A549 (cell line): ENCODE data around the gene ANO8. TPM values are rescaled to one million over a fixed set of nuclear protein-coding genes. Genes with fewer than 3 reads are reported as not detected.
"Not testable (repeated sequence)": the region's sequence is repeated elsewhere in the genome, so short reads cannot be mapped to it uniquely, and the experiment has no call there.

Experiments
- ATAC-seq, 2 experiments: fragments of 200-7000 bp in 1 of 2; fragments of >200 bp in 1 of 2; cut with Nextera tagmentation in 1 of 2; cut with Tn5 transposase in 1 of 2; 3 replicates each; pipeline versions ENCODE4 v1.8.0 to v1.9.1; 2018 to 2020; ENCODE audit warnings: mild to moderate bottlenecking in 1 of 2, moderate library complexity in 1 of 2
- CTCF ChIA-PET: fragments of 300-600 bp; sonication (Branson Sonifier 250); formaldehyde crosslinking; extraction: SDS; loops from one replicate; lab custom pipeline; 2021; ENCODE audit warnings: antibody characterized with exemption, inconsistent platforms; lab: Yijun Ruan, JAX
- POLR2A ChIA-PET: fragments of 350-600 bp; formaldehyde crosslinking; extraction: SDS; loops from one replicate; lab custom pipeline; 2021; ENCODE audit warnings: antibody characterized with exemption, inconsistent platforms; lab: Yijun Ruan, JAX
- DNase-seq, 2 experiments: peaks; one replicate each; pipeline versions ENCODE4 v3.0.0 to v3.0.0-alpha.2; 2011 to 2016; ENCODE audit warnings: low read depth in 1 of 2, low spot score in 1 of 2
- FAIRE-seq: peaks from 2 replicates; lab custom pipeline; 2011; peaks lifted over from hg19 to GRCh38; lab: Jason Lieb, UNC
- H3K27ac ChIP-seq, 2 experiments: fragments of >200 bp; sonication (Bioruptor Twin); formaldehyde crosslinking; 3 replicates each; pipeline ENCODE4 v1.5.1; 2016 to 2017
- H3K4me1 ChIP-seq: fragments of >200 bp; sonication (Bioruptor Twin); formaldehyde crosslinking; 3 replicates; pipeline ENCODE4 v1.6.1; 2016
- H3K4me2 ChIP-seq: fragments of >200 bp; sonication (Bioruptor Twin); formaldehyde crosslinking; 3 replicates; pipeline ENCODE4 v1.6.1; 2016
- H3K4me3 ChIP-seq: fragments of >200 bp; sonication (Bioruptor Twin); formaldehyde crosslinking; 3 replicates; pipeline ENCODE4 v1.5.1; 2016
- H3K9me3 ChIP-seq: fragments of >200 bp; sonication (Bioruptor Twin); formaldehyde crosslinking; 3 replicates; pipeline ENCODE4 v1.6.1; 2016
- ATOH8 ChIP-seq: fragments of 250-450 bp; sonication (Bioruptor Pico); IDR thresholded peaks from 2 replicates; pipeline ENCODE4 v1.5.0; 2020; ENCODE audit warnings: low read depth, mild to moderate bottlenecking, moderate library complexity
- BHLHE40 ChIP-seq: IDR thresholded peaks from 2 replicates; pipeline ENCODE4 v1.6.1; 2012; ENCODE audit warnings: low read depth, low read length, inconsistent platforms
- CBX8 ChIP-seq: fragments of 200-600 bp; sonication (generic); IDR thresholded peaks from 2 replicates; pipeline ENCODE4 v1.6.1; 2016
- CEBPB ChIP-seq, 2 experiments: fragments of >200 bp in 1 of 2; sonication (Bioruptor Twin) in 1 of 2; formaldehyde crosslinking in 1 of 2; IDR thresholded peaks; 2 replicates each; pipeline ENCODE4 v1.6.1; 2012 to 2016
- CHD2 ChIP-seq: fragments of 150-350 bp; IDR thresholded peaks from 2 replicates; pipeline ENCODE4 v1.6.1; 2014; ENCODE audit warnings: low read length; ENCODE audit not compliant: partially characterized antibody
- EHF ChIP-seq: fragments of 250-450 bp; sonication (Bioruptor Pico); IDR thresholded peaks from 2 replicates; pipeline ENCODE4 v1.5.0; 2020; ENCODE audit warnings: mild to moderate bottlenecking
- EHMT2 ChIP-seq: fragments of 200-600 bp; sonication (generic); IDR thresholded peaks from 2 replicates; pipeline ENCODE4 v1.6.1; 2016; ENCODE audit warnings: antibody characterized with exemption, low read depth, mild to moderate bottlenecking, moderate library complexity
- GATA3 ChIP-seq: IDR thresholded peaks from 2 replicates; pipeline ENCODE4 v1.6.1; 2012; ENCODE audit warnings: borderline replicate concordance
- HES2 ChIP-seq: fragments of >200 bp; sonication (Bioruptor Twin); formaldehyde crosslinking; IDR thresholded peaks from 2 replicates; pipeline ENCODE4 v1.6.1; 2016
- HEYL ChIP-seq: fragments of 250-450 bp; sonication (Bioruptor Pico); IDR thresholded peaks from 2 replicates; pipeline ENCODE4 v1.8.0; 2021; ENCODE audit warnings: mild to moderate bottlenecking, moderate library complexity
- HOXA7 ChIP-seq: fragments of 250-450 bp; sonication (Bioruptor Pico); IDR thresholded peaks from 2 replicates; pipeline ENCODE4 v1.5.0; 2020; ENCODE audit warnings: mild to moderate bottlenecking, moderate library complexity
- HOXB5 ChIP-seq: fragments of 250-450 bp; sonication (Bioruptor Pico); IDR thresholded peaks from 2 replicates; pipeline ENCODE4 v1.5.0; 2020; ENCODE audit warnings: mild to moderate bottlenecking, moderate library complexity
- JUNB ChIP-seq: fragments of >200 bp; sonication (Bioruptor Twin); formaldehyde crosslinking; IDR thresholded peaks from 2 replicates; pipeline ENCODE4 v1.6.1; 2016
- KDM1A ChIP-seq: fragments of 200-600 bp; sonication (generic); IDR thresholded peaks from 2 replicates; pipeline ENCODE4 v1.6.1; 2016; ENCODE audit warnings: low read depth, mild to moderate bottlenecking
- MYC ChIP-seq: IDR thresholded peaks from 2 replicates; pipeline ENCODE4 v1.6.1; 2012; ENCODE audit warnings: mild to moderate bottlenecking, inconsistent platforms, low read length, improper control_type of control experiment, borderline replicate concordance
- NFE2L2 ChIP-seq: fragments of 150-350 bp; conservative IDR thresholded peaks from 2 replicates; pipeline ENCODE4 v1.6.1; 2014; ENCODE audit warnings: low read length
- NR3C1 ChIP-seq: fragments of >200 bp; sonication (Bioruptor Twin); formaldehyde crosslinking; IDR thresholded peaks from 3 replicates; pipeline ENCODE4 v1.6.1; 2017
- PBX3 ChIP-seq: IDR thresholded peaks from 2 replicates; pipeline ENCODE4 v1.6.1; 2012
- PHF8 ChIP-seq: fragments of 200-600 bp; sonication (generic); IDR thresholded peaks from 2 replicates; pipeline ENCODE4 v1.6.1; 2016; ENCODE audit warnings: low read depth, mild to moderate bottlenecking, antibody characterized with exemption, moderate library complexity, borderline replicate concordance
- POLR2A ChIP-seq: IDR thresholded peaks from 2 replicates; pipeline ENCODE4 v1.6.1; 2012; ENCODE audit warnings: mild to moderate bottlenecking, low read length
- RFX5 ChIP-seq: fragments of 450-650 bp; IDR thresholded peaks from 2 replicates; pipeline ENCODE4 v1.7.1; 2014; ENCODE audit warnings: antibody characterized with exemption, mild to moderate bottlenecking, moderate library complexity
- RNF2 ChIP-seq: fragments of 200-600 bp; sonication (generic); IDR thresholded peaks from 2 replicates; pipeline ENCODE4 v1.6.1; 2016; ENCODE audit warnings: low read depth, mild to moderate bottlenecking, antibody characterized with exemption, moderate library complexity, borderline replicate concordance
- SMC3 ChIP-seq: fragments of >200 bp; sonication (Bioruptor Twin); formaldehyde crosslinking; IDR thresholded peaks from 3 replicates; pipeline ENCODE4 v1.6.1; 2018; ENCODE audit warnings: inconsistent platforms
- SREBF2 ChIP-seq: fragments of 450-650 bp; IDR thresholded peaks from 2 replicates; pipeline ENCODE4 v1.6.1; 2014; ENCODE audit warnings: mild to moderate bottlenecking, moderate library complexity
- TP53 ChIP-seq: fragments of 250-450 bp; sonication (Bioruptor Pico); IDR thresholded peaks from 2 replicates; pipeline ENCODE4 v1.5.0; 2021; ENCODE audit warnings: mild to moderate bottlenecking, moderate library complexity
- ZSCAN20 ChIP-seq: fragments of 250-450 bp; sonication (Bioruptor Pico); IDR thresholded peaks from 2 replicates; pipeline ENCODE4 v1.8.0; 2022; ENCODE audit warnings: mild to moderate bottlenecking, moderate library complexity
- WGBS: methylation state at CpG from one replicate; pipeline ENCODE4 v1.1.6; 2017; ENCODE audit errors: missing lambda C conversion rate; 5-methylcytosine and 5-hydroxymethylcytosine counted together
- polyA plus RNA-seq, 4 experiments: library from polyadenylated mRNA; depleted of rRNA in 3 of 4; stranded (reverse); fragments of >200 nt; fragmentation: RNase III in 1 of 4; extraction: RNeasy Plus Mini Kit Qiagen cat#74134 plus additional on column Dnase treatment in 1 of 4; gene quantifications; 2 replicates in 3 of 4; 3 replicates in 1 of 4; pipeline ENCODE4 v1.2.3, GENCODE V29; 2011 to 2017
- TF ChIP-seq, protein P1 (sequence below): fragments of 150-350 bp; IDR thresholded peaks from 2 replicates; pipeline ENCODE4 v1.6.1; 2014; ENCODE audit warnings: low read depth, mild to moderate bottlenecking, low read length
- TF ChIP-seq, protein P2 (sequence below): fragments of 250-450 bp; sonication (Bioruptor Pico); IDR thresholded peaks from 2 replicates; pipeline ENCODE4 v1.5.0; 2021; ENCODE audit warnings: mild to moderate bottlenecking, moderate library complexity, borderline replicate concordance

ANO8 gene
- polyA plus RNA-seq, 2 of the 4 experiments (the other 2 are of a cell fraction) = 2.2 to 5.5 TPM

GRCh38 chr19:17279436-17279835, 55.2 kb downstream of the ANO8 start:
- Histone ChIP-seq H3K4me3 (no peak overlapping the region), H3K4me1 (no peaks in the 10 kb centered on the region), H3K9me3 (no peaks in the 10 kb centered on the region)
- no peak for ATAC-seq
- POLR2A ChIA-PET = interaction anchor here (1.2 kb wide), 1 partner anchor 12 kb away, joined by 3 read pairs; the partner anchor contains the start of gene BABAM1
- DNase-seq = no peak
- no peak for TF ChIP-seq CHD2
- TF ChIP-seq, protein P1, sequence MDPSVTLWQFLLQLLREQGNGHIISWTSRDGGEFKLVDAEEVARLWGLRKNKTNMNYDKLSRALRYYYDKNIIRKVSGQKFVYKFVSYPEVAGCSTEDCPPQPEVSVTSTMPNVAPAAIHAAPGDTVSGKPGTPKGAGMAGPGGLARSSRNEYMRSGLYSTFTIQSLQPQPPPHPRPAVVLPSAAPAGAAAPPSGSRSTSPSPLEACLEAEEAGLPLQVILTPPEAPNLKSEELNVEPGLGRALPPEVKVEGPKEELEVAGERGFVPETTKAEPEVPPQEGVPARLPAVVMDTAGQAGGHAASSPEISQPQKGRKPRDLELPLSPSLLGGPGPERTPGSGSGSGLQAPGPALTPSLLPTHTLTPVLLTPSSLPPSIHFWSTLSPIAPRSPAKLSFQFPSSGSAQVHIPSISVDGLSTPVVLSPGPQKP = no peak
- TF ChIP-seq ATOH8 (CRISPR knock-in tag) = no peak
- no peak for TF ChIP-seq HOXA7 (CRISPR knock-in tag)
- no peak for TF ChIP-seq HOXB5 (CRISPR knock-in tag)
- no peak for TF ChIP-seq HEYL (CRISPR knock-in tag)
- TF ChIP-seq NFE2L2 = no peak
- no peak for TF ChIP-seq EHF (CRISPR knock-in tag)
- no peak for TF ChIP-seq NR3C1
- no peak for TF ChIP-seq GATA3
- TF ChIP-seq RFX5 = no peak
- TF ChIP-seq BHLHE40 = no peak
- TF ChIP-seq EHMT2 = no peak
- TF ChIP-seq PHF8 = no peak
- TF ChIP-seq POLR2A = no peak
- no peak for TF ChIP-seq HES2
- TF ChIP-seq TP53 (CRISPR knock-in tag) = no peak
- TF ChIP-seq MYC = no peak
- TF ChIP-seq ZSCAN20 (CRISPR knock-in tag) = no peak
- TF ChIP-seq, all 56 proteins: peak for 0
- Histone ChIP-seq H3K27ac (no peak overlapping the region), H3K4me2 (no peak overlapping the region)
- no peak for FAIRE-seq
- whole genome bisulfite sequencing = 97% methylated on average over 2 of the region's 3 CpGs
- CTCF ChIA-PET = interaction anchor here (1.2 to 5.1 kb wide), 2 partner anchors 19 to 211 kb away, joined by 3 to 37 read pairs; no protein-coding TSS in a partner anchor

GRCh38 chr19:17275441-17276175, 59.0 kb downstream of the ANO8 start:
- H3K4me3 ChIP-seq = no peak overlapping the region
- ChIA-PET POLR2A (no interaction called here), CTCF (interaction anchor here (0.5 to 4.9 kb wide), 6 partner anchors 8 to 504 kb away, joined by 3 to 31 read pairs (median 4); partner anchors contain the start of gene MRPL34)
- 87% methylated on average over 19 of the region's 19 CpGs for WGBS
- no peaks in the 10 kb centered on the region for H3K4me1 ChIP-seq
- H3K27ac ChIP-seq = no peak overlapping the region
- FAIRE-seq = no peak
- H3K9me3 ChIP-seq = no peaks in the 10 kb centered on the region
- ATAC-seq = no peak
- no peak overlapping the region for H3K4me2 ChIP-seq
- DNase-seq = no peak
- TF ChIP-seq PBX3 (no peak), SMC3 (no peak), HOXB5 (CRISPR knock-in tag) (no peak), TP53 (CRISPR knock-in tag) (no peak), KDM1A (no peak), SREBF2 (no peak), RNF2 (no peak), CEBPB (IDR thresholded peaks at IDR 0.05) (no peak), CBX8 (no peak), JUNB (no peak)
- TF ChIP-seq, protein P2, sequence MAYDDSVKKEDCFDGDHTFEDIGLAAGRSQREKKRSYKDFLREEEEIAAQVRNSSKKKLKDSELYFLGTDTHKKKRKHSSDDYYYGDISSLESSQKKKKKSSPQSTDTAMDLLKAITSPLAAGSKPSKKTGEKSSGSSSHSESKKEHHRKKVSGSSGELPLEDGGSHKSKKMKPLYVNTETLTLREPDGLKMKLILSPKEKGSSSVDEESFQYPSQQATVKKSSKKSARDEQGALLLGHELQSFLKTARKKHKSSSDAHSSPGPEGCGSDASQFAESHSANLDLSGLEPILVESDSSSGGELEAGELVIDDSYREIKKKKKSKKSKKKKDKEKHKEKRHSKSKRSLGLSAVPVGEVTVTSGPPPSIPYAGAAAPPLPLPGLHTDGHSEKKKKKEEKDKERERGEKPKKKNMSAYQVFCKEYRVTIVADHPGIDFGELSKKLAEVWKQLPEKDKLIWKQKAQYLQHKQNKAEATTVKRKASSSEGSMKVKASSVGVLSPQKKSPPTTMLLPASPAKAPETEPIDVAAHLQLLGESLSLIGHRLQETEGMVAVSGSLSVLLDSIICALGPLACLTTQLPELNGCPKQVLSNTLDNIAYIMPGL (CRISPR knock-in tag) = no peak
- TF ChIP-seq, all 56 proteins: peak for 0

- H3K9me3 ChIP-seq, POLR2A ChIA-PET, ATAC-seq, DNase-seq, H3K4me1 ChIP-seq, H3K4me2 ChIP-seq, FAIRE-seq, H3K4me3 ChIP-seq, H3K27ac ChIP-seq: not testable (repeated sequence)
- WGBS = 89% methylated on average over 3 of the region's 3 CpGs
- CTCF ChIA-PET = interaction anchor here (1.3 to 4.9 kb wide), 3 partner anchors 8 to 14 kb away, joined by 5 to 31 read pairs (median 10); no protein-coding TSS in a partner anchor
These were observed 59.8 kb downstream of the ANO8 start for GRCh38 chr19:17274892-17275291.
